ENCODE data around the gene MRPS24.
A peak's percentile ranks its signal among the peaks of the same experiment; 100 is the strongest.

MRPS24 gene

DNA sequence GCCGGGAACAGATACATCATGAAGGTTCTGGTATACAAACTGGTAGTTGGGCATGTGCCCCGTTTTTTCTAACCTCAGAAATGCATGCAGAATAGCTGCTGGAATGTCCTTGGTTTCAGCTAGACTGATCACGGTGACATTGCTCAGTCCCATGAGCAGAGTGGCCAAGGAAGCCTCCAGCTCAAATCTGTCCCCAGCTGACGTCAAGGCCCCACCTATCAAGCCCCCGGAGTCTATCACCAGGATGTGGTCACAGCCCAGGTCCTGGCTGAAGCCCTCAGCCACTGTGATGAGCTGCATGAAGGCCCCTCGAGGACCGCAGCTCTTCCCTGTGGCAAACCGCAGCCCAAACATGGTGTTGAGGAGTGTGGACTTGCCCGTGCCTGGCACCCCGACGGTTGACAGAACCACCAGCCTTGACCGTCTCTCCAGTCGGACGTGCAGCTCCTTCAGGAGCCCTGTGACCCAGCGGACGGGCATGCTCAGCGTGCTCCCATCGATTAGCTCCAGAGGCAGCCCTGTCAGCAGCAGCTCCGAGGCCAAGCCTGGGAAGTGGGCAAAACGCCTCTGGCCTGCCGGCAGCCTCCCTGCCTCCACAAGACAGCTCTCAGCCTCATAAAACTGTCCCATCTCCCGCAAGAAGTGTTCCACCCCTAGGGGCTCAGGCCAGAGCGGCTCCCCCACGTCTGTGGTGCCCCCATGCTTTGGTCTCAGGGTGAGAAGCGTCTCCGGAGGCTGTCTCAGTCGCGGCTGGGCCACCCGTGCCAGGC lies 7.8 kb upstream of the MRPS24 start:
- no peak for DNase-seq

DNA sequence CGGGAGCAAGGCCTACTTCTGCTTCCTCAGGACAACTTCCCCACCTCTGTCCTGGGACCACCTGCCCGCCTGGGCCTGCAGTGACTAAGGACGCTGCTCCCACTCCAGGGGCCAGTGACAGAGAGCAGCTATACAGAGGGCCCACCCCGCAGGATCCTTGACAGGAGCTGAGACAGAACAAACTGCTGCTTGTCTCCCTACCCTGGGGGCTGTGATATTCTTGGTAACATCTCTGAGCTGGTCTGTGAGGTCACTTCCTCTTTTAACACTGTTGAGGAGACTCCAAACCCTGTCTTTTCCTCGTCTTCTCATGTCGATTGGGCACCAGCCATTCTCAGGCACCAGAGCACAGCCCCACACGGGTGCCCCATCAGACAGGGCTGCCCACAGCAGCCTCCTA lies 6.9 kb upstream of the MRPS24 start:
- no peak for DNase-seq

DNA sequence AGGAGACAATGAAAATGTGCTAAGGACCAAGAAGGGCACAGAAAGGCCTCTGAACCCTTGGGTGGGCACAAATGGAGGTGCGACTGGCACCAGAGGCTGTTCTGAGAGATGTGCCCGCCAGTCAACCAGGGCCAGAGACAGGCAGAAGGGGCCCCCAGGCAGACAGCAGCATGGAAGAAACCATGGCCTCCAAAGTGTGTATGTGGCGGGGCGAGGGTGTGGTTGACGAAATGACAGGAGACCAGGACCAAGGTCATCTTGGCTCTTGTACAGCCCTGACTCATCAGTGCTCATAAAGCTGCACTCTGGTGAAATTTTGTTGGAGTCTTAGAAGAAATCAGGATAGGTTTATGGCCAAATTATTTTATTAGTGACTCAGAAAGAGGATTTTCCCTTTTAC lies 4.0 kb upstream of the MRPS24 start:
- DNase-seq, result no peak

- DNase-seq, result no peak
Measured at GRCh38 chr7:43872406-43873110, 3.2 kb upstream of the MRPS24 start.

- DNase-seq, result no peak
Measured at GRCh38 chr7:43871064-43871463, 1.7 kb upstream of the MRPS24 start.

- DNase-seq, result no peak
Measured at GRCh38 chr7:43870316-43870715, 999 bp upstream of the MRPS24 start.

- DNase-seq, result peak; percentile 17
Measured at GRCh38 chr7:43869867-43870240, 537 bp upstream of the MRPS24 start.

GRCh38 chr7:43868681-43869005 lies 674 bp downstream of the MRPS24 start:
- DNase-seq, result no peak

DNA sequence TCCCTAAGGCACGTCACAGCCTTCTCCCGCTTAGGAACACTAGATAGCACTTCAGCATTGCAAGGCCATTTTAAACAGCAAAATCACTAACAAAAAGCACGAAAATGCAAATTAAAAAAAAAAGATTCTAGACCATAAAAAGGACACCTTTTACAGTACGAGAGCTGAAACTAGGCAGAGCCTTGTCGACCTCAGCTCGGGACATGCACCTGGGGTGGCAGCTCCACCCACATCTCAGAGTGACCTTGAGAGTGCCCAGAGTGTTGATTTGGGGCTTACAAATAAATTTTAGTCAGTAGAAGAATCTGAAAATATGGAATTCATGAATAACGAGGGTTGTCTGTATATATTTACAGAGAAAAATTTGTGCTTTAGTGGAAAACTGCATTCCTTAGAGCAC lies 1.1 kb downstream of the MRPS24 start:
- no peak for DNase-seq

- DNase-seq, result no peak
Measured at GRCh38 chr7:43865277-43865676, 4.0 kb downstream of the MRPS24 start.

- no peak for DNase-seq
Measured at GRCh38 chr7:43864126-43864525, 5.2 kb downstream of the MRPS24 start.

DNA sequence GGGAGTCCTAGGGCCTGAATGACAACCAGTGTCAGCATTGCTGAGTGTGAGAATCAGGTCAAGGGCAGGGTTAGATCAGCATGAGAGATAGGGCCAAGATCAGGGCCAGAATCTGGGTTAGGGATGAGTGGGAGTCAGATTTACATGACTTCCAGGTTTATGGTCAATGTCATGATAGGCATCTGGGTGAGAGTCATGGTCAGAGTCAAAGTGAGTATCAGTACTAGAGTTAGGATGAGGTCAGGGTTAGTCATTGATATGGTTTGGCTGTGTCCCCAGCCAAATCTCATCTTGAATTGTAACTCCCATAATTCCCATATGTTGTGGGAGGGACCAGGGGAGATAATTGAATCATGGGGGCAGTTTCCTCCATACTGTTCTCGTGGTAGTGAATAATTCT lies 12.3 kb downstream of the MRPS24 start:
- DNase-seq, result no peak

DNA sequence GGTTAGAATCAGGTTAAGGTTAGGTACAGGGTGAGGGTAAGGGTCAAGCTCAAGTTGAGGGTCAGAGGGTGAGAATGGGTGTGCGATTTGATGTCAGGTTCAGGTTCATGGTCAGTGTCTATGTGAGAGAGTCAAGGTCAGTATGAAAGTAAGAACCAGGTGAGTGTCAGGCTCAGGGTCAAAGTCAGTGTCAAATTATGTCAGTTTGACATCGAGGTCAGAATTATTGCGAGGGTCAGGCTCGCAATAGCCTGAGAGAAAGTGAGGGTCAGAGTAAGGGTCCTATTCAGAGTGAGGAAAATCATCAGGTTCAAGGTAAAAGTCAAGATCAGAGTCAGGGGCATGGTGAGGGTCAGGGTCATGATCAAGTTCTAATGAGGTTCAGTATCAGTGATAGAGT lies 13.0 kb downstream of the MRPS24 start:
- DNase-seq, result no peak

- DNase-seq, result no peak
Measured at GRCh38 chr7:43855176-43855575, 14.1 kb downstream of the MRPS24 start.

DNA sequence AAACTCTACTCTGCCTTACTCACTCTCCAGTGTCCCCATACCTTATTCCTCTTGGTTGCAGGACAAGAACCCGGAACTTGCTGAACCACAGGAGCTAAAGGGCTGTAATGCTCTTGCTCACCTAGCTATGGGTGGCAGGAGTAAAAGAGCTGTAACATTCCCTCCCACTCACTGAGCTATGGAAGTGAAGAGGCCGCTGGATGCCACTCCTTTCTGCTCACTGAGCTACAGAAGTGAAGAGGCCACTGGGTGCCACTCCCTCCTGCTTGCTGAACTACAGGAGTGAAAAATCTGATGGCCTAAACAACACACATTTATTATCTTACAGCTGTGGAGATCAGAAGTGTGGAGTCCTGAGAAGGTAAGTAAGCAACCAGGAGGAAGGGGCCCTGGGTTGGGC lies 17.5 kb downstream of the MRPS24 start:
- no peak for DNase-seq

GRCh38 chr7:43850348-43851116 lies 18.8 kb downstream of the MRPS24 start:
- DNase-seq, result no peak

DNA sequence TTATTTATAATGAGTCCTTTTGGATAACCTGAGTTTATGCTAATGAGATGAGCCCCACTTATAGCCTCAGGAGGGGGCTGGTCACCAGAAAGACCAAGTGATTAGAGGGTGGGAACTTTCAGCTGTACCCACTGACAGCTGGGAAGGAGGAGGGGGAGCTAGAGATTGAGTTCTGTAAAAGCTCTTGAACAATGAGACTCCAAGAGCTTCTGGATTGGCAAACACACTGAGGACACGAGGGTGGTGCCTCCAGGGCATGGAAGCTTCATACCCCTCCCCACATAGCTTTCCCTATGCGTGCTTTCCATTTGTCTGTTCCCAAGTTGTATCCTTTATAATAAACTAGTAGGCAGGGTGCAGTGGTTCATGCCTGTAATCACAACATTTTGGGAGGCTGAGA lies 20.3 kb downstream of the MRPS24 start:
- no peak for DNase-seq

DNA sequence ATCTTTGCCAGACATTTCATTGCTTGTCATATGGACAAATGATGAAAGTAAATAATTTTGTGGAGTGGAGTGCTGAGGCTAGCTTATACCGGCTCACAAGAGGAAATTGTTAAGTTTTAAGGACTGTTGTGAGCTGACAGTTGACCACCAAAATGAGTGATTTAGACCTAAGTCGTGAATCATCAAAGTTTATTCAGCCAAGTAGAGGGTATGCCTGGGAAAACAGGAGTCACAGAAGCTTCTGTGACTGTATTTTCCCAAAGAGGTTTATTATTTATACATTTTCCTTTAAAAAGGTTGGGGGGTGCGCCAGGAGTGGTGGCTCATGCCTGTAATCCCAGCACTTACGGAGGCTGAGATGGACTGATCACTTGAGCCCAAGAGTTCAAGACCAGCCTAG lies 21.8 kb downstream of the MRPS24 start:
- DNase-seq, result no peak

GRCh38 chr7:43844662-43845061 lies 24.7 kb downstream of the MRPS24 start:
- no peak for DNase-seq

DNA sequence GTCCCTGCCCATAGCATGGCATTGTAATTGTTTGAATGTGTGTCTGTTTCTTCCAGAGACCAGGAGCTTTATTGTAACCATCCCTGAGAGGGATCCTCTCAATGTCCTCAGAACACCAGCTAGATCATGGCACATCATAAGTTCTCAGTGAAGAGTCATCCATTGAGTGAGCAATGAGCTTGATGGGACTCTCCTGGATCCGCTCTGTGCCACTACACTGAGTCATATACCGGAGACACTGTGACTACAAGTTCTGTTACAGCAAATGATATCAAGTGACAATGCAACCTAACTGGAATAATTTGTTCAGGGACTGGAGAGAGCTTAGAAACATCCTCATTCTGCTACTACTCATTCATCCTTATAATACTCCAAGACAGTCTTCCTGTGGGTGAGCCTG lies 25.1 kb downstream of the MRPS24 start:
- DNase-seq, result no peak

- DNase-seq, result no peak
Measured at GRCh38 chr7:43843296-43843695, 26.0 kb downstream of the MRPS24 start.

DNA sequence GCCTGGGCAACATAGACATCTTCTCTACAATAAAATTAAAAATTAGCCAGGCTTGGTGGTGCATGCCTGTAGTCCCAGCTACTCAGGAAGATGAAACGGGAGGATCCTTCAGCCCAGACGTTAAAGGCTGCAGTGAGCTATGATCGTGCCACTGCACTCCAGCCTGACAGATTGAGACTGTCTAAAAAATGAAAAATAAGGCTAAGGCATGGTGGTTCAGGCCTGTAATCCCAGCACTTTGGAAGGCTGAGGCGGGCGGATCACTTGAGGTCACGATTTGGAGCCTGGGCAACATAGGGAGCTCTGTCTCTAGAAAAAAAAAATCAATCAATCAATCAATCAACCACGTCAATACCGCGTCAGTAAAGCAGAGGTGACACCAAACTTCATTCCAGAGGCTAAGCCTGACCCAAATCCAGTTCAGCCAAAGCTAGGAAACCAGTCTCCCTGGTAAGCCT lies 31.1 kb downstream of the MRPS24 start:
- DNase-seq, result no peak

GRCh38 chr7:43834463-43835251 lies 34.7 kb downstream of the MRPS24 start:
- peak; percentile 83 for DNase-seq
